ENCODE data around the gene HNRNPAB.

DNA sequence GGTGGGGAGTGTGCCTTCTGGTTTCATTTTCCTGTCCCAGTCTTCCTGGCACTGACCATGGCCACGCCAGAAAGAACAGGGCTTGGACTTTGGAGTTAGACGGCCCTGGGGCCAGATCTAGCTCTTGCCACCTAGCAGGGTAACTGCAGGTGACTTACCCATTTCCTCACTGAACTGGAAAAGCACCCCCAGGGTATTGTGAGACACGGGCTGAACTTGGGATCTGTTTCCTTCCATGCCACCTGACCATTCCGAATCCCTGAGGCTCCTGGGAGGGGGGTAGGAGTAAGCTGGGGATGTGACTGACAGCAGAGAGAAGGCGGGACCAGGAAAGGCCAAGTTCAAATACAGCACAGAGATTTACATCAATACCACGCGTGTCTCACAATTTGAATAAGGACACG lies 9.4 kb downstream of the HNRNPAB start:
- TF ChIP-seq EZH2phosphoT487 (IDR thresholded peaks at IDR 0.05; ENCODE audit: insufficient read depth, low read depth) (no peak), EZH2 (IDR thresholded peaks at IDR 0.05; ENCODE audit: insufficient read depth, poor library complexity, severe bottlenecking) (no peak)
